GM12872 (cell line): ENCODE results near the gene CPA3.

Experiments used
- TF ChIP-seq, protein P1 (sequence below): IDR thresholded peaks from 3 replicates; pipeline ENCODE4 v1.5.1; 2011; ENCODE audit warnings: low read depth, mild to moderate bottlenecking, low read length, moderate library complexity; ENCODE audit not compliant: insufficient read depth

The CPA3 gene

DNA sequence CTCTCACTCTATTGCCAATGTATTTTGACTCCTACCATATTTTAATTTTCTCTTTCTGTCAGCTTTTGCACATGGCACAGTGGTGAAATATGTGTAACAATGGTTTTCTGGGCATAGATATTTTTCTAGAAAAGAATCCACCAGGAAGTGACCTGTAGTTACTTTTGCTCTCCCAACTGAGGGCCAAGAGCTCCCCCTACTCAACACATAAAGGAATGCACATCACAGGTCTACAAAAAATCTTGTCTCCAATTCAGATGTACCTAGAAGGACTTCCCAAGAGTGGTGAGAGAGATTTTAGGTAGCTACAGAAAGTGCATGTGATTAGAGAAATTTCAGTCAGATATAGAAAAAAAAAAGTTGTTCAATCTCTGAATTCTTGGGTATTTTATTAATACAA lies 15.6 kb downstream of the CPA3 start:
- TF ChIP-seq, protein P1, sequence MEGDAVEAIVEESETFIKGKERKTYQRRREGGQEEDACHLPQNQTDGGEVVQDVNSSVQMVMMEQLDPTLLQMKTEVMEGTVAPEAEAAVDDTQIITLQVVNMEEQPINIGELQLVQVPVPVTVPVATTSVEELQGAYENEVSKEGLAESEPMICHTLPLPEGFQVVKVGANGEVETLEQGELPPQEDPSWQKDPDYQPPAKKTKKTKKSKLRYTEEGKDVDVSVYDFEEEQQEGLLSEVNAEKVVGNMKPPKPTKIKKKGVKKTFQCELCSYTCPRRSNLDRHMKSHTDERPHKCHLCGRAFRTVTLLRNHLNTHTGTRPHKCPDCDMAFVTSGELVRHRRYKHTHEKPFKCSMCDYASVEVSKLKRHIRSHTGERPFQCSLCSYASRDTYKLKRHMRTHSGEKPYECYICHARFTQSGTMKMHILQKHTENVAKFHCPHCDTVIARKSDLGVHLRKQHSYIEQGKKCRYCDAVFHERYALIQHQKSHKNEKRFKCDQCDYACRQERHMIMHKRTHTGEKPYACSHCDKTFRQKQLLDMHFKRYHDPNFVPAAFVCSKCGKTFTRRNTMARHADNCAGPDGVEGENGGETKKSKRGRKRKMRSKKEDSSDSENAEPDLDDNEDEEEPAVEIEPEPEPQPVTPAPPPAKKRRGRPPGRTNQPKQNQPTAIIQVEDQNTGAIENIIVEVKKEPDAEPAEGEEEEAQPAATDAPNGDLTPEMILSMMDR: peak; percentile 38; the same call in 1 of the 3 replicates

DNA sequence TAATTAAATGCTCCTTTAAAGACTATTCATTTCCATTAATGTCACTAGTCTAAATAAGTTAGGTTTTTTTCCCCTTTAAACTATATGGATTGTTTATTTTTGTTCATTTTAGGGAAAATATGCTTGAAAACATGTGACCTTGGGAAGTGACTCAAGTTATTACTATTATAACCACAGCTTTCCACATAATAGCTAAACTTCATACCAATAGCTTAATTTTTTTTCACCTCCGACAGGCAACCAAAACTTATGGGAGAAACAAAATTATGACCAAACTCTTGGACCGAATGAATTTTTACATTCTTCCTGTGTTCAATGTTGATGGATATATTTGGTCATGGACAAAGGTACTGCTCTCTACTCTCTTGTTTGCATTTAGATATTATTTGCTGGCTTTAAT lies 16.2 kb downstream of the CPA3 start:
- TF ChIP-seq, protein P1: no peak

DNA sequence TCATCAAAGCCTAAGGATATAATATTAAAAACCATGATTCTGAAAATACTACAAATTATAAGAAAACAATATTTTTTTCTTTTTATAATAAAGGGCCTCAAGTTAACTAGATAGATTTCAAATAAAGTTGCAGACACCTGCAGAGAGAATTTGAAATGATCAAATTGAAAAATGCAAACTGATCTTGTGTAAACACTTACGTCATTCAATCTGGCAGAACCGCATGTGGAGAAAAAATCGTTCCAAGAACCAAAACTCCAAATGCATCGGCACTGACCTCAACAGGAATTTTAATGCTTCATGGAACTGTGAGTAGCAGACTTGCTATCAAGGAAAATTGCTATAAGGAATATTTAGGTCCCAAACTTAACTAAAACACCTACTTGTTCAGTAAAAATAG lies 17.2 kb downstream of the CPA3 start:
- TF ChIP-seq, protein P1: no peak

DNA sequence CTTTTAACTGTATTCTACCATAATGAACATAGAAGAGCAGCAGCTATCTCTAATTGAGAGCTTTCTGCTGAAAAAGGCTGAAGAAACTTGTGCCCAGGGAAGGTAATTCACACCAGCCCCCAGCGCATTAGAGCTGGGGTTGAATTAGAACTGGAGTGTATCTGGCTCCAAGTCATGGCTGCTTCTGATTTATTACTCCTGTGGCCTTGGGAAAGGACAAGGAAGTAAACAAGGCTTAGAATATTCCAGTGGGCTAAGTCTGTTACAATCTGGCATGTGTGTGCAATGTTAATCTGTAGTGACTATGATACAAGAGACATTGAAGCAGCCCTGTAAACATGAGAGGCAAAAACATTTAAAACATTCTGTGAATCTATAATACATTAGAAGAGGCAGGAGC lies 18.1 kb downstream of the CPA3 start:
- TF ChIP-seq, protein P1: no peak

DNA sequence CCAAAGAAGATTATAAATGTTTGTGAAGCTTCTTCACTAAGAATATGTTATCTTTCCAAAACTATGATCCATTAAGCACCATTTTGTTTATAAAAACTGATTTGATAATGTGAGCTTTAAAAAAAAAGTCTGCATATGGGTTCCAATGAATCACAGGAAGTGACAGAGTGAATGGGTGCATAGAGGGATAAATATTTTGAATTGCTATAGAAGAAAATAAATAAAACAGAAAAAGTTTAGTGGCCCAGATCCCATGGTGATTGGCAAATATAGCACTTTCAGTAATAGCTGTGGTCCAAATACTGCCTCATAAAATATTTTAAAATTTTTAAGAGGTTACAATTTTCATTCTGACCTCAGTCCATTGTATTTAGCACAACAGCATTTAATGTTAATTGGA lies 19.2 kb downstream of the CPA3 start:
- TF ChIP-seq, protein P1: no peak

DNA sequence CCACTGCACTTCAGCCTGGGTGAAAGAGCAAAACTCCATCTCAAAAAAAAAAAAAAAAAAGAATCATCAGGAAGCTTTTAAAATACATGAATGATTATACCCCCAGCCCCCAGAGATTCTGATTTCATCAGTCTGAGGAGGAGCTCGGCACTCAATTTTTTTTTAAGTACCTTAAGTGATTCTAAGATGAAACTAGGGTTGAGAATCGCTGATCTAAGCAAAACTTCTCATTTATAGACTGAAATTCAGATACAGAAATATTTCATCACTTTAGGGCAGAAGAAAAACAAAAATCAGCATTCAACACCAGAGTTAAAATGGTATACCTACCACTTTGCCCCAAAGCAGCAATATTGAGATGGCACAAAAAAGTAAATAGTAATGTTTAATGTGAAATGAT lies 24.7 kb downstream of the CPA3 start:
- TF ChIP-seq, protein P1: no peak

DNA sequence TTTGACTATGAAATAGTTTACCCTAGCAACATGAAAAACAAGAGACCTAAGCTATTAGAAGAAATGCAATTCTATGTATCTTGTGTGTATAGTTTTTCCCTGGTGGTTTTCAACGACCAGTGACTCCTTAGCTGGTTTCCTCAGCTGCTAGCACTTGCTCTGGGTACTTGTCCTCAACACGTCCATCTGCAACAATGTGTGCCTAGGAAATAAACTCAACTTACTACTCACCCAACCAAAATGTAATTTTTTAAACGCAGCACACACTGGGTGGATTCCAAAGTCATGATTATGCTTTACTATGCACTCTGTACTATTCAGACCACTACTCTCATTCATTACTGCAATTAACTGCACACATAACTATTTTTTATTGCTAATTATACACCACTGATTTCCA lies 31.0 kb downstream of the CPA3 start:
- TF ChIP-seq, protein P1: no peak

DNA sequence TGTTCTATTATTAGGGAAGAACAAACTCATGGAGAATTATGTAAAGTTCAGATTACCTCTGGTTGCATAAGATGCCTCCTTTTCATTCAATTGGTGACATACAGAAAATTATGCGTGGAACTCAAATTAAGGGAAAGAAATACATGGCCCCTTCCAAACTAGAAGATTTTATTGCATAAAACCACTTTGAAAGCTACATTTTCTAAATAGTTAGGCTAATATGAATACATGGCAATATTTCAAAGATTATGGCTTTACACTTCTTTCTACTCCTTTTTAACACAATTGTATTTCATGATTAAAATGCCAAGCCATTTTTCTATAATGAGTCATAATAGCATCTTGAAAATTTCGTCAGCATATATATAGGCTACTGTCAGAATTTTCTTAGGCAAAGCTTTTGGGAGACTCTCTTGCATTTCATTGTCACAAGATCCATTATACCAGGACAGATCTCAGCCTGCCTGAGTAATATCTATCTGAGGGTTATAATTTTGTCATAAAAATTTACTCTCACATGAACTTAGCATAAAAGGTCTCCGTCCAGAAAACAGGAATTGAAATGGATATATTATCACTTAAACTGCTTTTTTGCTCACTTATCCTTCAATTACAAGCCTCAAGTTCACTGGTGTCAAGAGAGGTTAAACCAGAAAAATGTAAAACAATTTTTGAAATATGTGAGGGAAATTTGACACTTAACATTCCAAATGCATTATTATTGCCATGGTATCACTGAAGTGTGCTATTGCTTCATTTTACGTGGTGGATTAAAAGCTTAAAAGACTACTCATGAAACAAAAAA lies 37.1 kb downstream of the CPA3 start:
- TF ChIP-seq, protein P1: no peak
